NCI-H446 treated with DMSO at 0.1 percent for 48 hours (cell line): Measurements from ENCODE around the gene CIB1.
"Not testable (repeated sequence)": the region's sequence is repeated elsewhere in the genome, so short reads cannot be mapped to it uniquely, and the experiment has no call there.

Experiments used
- DNase-seq: peaks from one replicate; lab custom pipeline; 2025; lab: John Stamatoyannopoulos, UW

Gene CIB1

GRCh38 chr15:90233387-90234095 is at the start of gene CIB1:
CIB1 (minus strand) TSS chr15:90233941; CDS start chr15:90233885, 56 bp downstream.
- DNase-seq = peak; percentile 86

GRCh38 chr15:90281637-90282036 is 47.9 kb upstream of the CIB1 start:
- not testable (repeated sequence) for DNase-seq

- DNase-seq = not testable (repeated sequence)
Observed at GRCh38 chr15:90280743-90281142, 47.0 kb upstream of the CIB1 start.

- DNase-seq = not testable (repeated sequence)
Observed at GRCh38 chr15:90278467-90278866, 44.7 kb upstream of the CIB1 start.

GRCh38 chr15:90271459-90272166 is 37.9 kb upstream of the CIB1 start:
- DNase-seq = no peak

GRCh38 chr15:90270502-90271150 is 36.9 kb upstream of the CIB1 start:
- DNase-seq = no peak

- DNase-seq = no peak
Observed at GRCh38 chr15:90268415-90268814, 34.7 kb upstream of the CIB1 start.

- no peak for DNase-seq
Observed at GRCh38 chr15:90266485-90266884, 32.7 kb upstream of the CIB1 start.

- DNase-seq = no peak
Observed at GRCh38 chr15:90266061-90266431, 32.3 kb upstream of the CIB1 start.

GRCh38 chr15:90265271-90266060 is 31.7 kb upstream of the CIB1 start, which contains the start of gene NGRN:
NGRN (plus strand) TSS chr15:90265672; CDS start chr15:90265713, 41 bp downstream.
- peak; percentile 68 for DNase-seq

GRCh38 chr15:90264671-90265070 is 30.9 kb upstream of the CIB1 start:
- no peak for DNase-seq

GRCh38 chr15:90262426-90262825 is 28.7 kb upstream of the CIB1 start:
- DNase-seq = no peak

- DNase-seq = no peak
Observed at GRCh38 chr15:90261811-90262210, 28.1 kb upstream of the CIB1 start.

- not testable (repeated sequence) for DNase-seq
Observed at GRCh38 chr15:90260731-90261130, 27.0 kb upstream of the CIB1 start.

GRCh38 chr15:90259524-90259923 is 25.8 kb upstream of the CIB1 start:
- no peak for DNase-seq

GRCh38 chr15:90257776-90258175 is 24.0 kb upstream of the CIB1 start:
- DNase-seq = no peak

GRCh38 chr15:90249203-90249863 is 15.6 kb upstream of the CIB1 start, which contains the start of gene TTLL13:
TTLL13 (plus strand) TSS chr15:90249556; CDS start chr15:90250631, 1,075 bp downstream.
- peak; percentile 65 for DNase-seq

- no peak for DNase-seq
Observed at GRCh38 chr15:90248789-90249202, 15.1 kb upstream of the CIB1 start.

GRCh38 chr15:90243943-90244639 is 10.3 kb upstream of the CIB1 start:
- DNase-seq = no peak

- no peak for DNase-seq
Observed at GRCh38 chr15:90241343-90242192, 7.8 kb upstream of the CIB1 start.
